Measurements from ENCODE around the gene EPHB1.

EPHB1 gene

DNA sequence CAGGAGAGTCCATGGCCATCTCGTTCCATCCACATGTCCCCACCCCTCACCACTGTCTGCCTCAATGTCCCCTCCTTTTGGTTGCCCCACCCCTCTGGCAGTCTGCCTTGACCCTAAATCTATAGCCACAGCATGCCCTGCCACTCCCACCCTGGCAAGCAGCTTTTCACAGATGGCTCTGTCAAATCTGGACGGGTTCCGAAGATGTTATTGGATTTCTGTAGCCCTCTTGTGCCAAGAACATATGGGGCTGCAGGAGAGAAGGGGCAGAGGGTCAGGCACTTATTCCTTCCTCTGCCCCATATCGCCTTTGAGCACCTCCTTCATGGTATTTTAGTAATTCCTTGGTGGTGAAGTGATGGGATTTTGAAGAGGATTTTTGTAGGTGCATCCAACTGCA lies 57.1 kb downstream of the EPHB1 start:
- no peak for DNase-seq

DNA sequence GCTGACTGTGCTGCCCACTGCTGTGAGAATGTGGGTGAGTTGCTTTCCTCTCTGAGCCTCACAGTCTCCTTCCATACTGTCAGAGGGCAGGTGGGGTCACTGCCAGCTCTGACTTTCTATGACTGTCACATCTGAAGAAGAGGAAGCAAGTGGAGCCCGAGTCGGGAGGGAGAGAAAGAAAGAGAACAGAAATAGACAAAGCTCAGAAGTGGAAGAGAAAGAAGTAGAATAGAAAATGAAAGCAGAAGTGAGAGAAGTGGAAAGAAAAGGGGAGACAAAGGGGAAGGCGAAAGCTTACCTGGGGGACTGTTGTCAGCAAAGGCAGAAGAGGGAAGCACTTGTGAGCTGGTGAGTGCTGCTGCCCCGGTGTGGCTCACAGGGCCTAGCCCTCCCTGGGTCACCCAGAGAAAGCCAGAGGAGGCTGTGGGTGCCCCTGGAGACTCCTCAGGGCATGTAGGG lies 57.9 kb downstream of the EPHB1 start:
- peak; percentile 32 to 67 (median 58) for DNase-seq

DNA sequence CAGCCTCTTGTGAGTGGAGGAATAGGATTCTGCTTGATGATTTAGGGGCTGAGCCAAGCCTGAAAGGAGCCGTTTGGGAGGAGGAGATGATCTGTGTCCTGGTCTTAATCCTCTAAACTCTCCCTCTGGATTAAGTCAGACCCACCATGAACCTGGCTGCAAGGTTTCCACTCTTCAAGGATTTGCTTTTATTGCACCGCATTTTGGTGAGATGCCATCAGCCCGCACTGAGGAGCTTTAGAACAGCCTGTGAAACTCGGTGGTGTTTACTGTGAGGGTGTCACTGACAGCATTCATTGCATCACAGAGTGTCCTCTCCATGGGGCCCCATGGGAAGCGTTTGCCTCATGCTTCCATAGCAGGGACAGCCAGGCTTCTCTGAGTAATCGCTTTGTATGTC lies 59.2 kb downstream of the EPHB1 start:
- peak; percentile 7 to 27 (median 21) for DNase-seq

DNA sequence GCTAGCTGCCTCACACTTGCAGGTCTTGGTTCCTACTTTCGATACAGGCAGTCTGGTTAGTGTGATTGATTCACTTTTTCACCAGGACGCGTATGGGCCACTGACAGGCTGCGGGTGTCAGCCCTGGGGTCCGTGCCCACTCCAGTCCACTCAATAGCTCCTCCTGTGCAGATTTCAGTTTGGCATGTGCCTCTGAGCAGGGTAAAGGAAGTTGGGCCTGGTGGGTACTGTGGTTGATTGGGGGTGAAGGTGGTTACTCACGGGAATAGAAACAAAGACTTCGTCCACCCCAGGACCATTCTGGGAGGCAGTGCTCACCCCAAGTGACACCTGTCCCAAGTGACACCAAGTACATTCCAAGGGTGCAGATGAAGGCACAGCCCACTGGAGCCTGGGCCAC lies 62.3 kb downstream of the EPHB1 start:
- DNase-seq = no peak

DNA sequence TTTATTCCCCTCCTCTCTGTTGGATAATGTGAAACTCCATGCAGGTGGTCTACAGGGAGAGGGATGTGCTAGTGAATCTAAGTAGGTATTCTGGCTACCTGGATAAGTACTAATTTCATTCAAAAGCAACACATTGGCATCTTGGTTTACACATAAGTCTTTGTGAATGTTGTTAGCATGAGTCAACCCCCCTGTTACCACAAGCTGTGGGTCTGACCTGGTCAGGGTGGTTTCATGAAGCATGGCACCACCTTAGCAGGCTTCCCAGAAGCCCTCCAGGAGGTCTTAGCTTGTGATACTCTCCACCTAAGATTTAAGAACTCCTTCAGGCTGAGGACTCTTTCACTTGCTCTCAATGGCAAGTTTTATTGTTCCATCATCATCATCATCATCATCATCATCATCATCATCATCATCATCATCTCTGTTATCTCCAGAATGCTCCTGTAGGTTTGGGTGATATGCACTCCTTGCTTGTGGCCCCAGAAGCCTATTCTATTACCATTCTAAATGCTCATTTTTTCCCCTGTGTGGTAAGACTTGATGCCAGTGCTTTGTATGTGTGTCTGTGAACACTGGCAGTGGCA lies 62.8 kb downstream of the EPHB1 start:
- no peak for DNase-seq

DNA sequence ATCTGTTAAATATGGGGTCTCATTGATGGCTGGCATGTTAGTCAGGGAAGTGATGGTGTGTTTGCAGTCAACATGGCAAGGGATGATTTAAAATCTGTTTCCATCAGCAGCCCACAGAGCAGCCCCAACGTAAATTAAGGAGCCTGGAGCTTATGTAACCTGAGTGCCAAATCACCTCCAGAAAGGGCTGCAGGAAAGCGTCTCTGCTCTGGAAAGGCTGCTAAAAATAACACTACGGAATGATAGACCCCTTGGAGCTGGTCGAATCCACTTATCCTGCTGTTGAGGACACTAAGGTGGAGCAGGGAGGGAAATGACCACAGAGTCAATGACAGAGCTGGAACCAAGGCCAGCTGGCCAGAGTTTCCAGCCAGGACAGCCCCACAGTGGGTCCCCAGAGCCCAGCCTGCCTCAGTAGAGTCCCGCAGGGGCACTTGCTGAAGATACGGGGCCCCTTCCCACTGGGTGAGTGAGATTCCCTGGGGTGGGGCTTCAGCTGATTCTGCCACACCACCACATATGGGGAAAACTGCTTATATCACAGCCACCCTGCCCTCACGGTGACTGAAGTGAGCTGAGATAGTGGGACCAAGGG lies 63.5 kb downstream of the EPHB1 start:
- DNase-seq = no peak

DNA sequence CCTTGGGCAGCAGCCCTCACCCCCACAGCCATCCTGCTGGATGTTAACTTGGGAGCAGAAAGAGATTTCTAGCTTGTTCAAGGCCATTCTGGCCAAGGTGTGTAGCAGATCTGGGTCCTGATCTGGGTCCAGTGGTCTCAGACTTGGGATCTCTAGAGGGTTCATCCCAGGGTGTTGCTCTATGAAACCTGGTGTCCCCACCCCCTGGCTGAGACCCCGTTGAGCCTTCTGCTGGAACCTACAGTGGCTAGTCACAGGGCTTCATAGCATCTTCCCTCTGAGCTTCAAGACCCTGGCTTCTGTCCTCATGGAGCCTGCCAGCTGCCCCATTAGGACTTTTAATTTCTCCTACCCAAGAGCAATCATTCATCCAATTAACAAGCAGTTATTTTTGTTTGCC lies 64.3 kb downstream of the EPHB1 start:
- DNase-seq = no peak

DNA sequence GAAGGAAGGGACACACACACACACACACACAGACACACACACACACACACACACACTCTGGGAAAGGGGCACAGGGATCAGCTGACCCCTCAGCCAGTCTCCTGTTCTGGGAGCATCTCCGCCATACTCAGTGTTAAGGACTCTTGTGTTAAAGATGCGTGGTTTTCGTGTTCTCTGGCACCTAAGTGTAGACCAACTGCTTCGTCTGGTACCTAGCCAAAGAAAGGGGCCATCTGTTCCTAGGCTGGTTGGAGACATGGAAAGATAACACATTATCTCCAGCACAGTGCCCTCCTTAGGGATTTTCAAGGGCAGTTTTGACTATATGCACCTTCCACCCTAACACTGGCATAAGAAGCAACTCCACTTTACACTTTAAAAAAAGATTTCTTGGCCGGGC lies 65.1 kb downstream of the EPHB1 start:
- DNase-seq = no peak

DNA sequence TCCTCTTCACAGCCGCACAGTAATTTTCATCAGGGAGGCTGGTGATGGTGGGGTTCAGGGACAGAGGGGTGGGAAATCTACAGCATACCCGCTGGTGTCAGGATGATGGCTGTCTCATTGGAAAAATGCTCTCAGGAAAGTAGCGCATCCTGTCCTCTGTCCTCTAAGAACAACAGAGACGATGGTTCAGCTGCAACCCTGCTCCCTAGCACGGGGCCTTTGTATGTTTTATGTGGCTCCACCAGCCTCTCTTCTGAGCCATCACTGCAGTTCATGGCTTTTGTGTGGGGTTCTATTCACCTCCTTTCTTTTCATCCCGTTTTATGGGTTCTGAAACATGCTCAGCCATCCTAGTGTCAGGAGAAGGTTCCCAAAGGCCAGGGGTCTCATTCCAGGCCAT lies 68.9 kb downstream of the EPHB1 start:
- DNase-seq = no peak

DNA sequence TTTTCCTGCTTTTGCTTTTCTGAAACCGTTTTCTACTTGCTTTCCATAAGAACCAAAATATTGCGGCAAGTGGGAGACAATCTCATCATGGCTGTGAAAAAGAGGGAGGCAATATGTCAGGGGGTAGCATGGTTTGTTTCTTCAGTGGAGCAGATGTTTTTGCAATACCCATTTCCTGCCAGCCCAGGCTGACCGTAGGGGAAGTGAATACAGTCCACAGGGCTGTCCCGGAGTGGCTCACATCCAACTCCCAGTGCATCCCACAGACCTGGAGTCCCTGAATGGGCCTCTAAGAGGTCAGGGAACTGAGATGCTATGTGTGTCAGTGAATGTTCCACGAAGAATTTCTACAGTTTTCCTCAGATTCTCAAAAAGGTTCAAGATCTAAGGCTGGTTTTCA lies 69.6 kb downstream of the EPHB1 start:
- peak; percentile 60 to 73 (median 70) for DNase-seq

DNA sequence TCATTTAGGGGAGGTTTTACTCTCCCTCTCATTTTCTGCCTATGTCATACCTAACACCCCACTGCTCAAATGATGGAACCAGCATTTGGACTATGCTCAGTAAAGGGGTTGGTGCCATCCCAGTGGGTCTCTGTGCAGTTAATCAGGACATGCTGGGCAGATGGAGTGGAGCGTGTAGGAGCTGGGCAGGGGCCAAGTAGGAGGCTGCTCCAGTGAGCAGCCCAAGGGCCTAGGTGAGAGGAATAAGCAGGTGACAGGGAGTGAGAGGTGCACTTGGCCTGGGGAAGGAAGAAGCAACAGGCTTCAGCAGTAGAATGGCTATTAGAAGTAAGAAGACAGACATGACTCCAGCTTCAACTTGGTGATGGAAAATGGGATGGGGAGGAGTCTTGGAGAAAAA lies 72.2 kb downstream of the EPHB1 start:
- no peak for DNase-seq

DNA sequence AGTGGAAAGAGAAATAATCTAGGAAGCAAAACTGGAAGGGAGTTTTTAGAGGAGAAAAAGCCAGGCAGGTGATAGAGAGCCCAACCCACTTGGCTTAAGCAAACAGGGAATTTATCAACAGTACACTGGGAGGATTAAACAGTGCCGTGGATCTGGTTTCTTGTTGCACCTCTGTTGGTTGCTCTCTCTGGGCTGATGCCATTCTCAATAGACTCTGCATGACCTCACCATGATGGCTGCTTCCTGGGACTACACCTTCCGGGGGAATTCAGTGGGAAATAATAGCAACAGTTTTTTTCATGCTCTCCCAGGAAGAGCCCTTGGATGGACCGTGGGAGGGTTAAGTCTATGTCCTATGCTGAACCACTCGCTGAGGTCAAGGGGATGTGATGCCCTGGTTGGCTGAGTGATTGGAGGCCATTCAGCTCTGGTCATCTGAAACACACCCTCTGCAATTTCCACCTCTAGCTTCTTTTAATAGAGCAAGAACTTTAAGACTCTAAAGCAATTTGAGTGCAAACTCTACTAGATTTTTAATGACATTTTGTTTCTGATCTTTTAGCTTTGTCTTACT lies 74.2 kb downstream of the EPHB1 start:
- DNase-seq = no peak

DNA sequence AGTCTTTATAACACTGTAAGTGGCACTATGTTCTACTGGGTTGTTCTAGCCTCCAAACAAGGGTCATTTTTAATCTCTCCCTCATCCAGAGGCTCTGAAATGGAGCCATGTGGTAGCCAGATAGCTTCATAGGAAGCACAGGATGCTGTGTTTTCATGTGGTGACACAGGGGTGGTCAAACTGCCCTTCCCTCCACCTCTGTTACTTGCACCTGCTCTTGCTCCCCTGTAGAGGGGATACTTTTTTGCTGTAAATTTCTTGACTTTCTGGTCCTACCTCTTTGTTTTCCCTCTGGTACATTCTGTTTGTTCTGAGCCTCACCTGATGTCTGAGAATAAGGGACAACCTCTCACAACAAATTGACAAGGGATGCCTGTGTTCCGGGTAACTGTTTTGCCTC lies 76.8 kb downstream of the EPHB1 start:
- no peak for DNase-seq

DNA sequence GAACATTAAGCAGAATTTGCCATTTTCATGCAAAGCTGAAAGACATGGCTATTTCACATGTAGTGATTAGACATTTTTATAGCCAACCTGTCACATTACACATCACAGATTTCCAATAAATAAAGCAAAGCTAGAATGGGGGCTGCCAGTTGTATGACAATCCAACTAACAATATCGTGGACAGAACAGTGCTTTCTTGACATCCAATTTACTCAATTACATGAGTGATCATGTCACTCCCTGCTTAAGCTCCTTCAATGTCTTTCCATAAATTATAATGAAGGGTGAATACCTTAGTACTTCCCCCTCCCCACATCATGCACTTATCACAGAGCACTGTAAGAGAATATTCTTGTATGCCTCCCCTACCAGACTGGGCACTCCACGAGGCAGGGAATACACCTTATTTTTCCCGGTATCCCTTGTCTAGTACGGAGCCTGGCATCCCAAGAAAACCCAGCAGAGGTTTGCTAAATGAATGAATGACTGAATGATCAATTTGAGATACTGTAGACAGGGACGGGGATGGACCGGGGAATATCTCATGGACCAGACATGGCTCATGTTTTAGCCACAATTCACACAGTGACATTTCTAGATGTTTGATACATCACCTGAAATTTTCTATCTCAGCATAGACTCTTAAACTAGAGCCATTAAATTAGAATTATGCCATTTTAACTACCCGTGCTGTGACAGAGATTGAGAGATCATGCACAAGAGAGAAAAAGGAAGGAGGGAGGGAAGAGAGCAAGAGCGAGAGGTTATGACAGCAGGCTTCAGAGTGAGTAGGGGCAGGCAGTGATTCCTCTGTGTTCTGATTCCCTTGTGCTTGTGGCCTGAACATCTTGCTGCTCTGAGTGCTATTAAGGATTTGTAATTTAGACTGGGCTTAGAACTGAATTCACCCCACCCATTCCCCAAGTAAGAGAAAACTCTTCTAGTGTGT lies 77.7 kb downstream of the EPHB1 start:
- no peak for DNase-seq

DNA sequence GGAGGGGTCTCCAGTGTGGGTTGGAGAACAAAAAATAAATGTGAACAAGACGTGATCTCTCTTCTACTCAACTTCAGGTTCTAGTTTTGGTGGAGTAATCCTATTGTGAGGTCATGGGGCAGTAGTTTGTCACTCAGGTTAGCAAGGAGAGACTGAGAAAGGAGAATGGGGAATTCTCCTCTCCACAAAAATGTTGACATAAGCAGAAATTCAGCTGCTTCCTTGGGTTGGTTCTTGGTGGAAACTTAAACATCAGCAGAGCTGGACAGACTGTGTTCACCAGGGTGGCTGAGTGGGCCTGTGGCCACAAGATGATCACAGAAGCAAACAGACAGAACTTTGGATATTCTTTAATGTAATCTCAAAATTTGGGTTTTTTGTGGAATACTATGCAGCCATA lies 78.7 kb downstream of the EPHB1 start:
- no peak for DNase-seq

DNA sequence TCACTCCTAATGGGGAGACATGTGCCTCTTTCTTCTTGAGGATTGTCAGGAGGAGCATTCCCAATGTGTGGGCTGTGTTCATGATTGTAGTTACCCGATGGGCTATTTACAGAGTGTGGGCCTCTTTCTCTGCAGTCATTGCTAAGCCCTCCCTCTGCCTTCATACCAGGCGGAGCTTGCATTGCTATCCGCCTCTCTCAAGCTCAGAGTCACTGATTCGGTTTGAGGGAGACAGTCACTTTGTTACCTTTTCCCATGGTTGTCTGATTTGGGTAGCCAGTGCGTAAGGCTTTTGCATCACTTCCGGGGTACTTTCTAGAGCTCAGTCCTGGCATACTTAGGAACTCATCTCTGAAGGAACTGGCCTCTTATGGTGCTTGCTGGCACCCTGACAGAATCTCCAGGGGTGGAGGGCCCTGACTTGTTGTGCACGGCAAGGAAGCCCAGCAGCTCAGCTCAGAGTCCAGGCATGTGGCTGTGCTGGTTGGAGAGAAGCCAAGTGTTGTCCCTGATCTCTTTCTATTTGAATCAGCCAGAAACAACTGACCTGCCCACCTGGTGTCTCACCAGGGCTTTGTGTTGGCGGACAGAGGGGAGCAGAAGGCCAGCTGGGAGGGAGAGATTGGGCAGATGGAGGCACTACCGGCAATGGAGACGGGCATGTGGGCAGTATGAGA lies 79.8 kb downstream of the EPHB1 start:
- no peak for DNase-seq

DNA sequence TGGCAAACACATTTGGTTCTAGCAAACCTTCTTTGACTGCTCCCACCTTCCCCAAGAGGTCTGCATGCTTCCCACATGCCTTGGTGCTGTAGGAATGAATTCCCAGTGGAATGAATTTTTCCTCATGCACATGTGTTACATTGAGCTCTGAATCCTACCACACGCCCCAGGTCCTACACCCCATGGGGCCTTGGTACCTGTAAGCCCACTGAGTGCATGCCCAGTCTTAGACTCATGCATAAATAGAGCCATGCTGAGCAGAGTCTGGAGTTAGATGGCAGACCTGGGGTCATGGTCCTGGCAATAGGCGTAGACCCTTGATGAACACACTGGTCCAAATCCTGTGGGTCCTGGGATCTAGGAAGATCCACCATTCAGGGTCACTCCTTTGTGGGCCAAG lies 81.8 kb downstream of the EPHB1 start:
- no peak for DNase-seq

DNA sequence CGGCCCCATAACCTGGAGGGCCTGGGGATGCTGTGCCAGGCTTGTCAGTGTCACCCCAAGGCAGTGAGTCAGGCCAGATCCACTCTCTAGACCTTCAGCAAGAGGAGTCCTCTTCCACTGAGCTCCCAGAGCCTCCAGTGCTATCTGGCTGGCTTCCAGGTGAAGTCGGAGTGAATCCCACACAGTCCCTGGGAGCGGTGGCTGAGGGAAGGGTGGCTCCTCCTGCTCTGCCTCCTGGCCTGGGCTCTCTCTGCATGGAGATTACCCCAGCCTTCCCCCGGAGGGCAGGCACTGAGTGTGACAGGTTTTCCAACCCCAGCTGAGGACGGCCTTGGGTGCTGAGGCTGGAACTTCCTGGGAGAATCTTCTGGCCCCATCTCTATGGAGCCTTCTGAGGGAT lies 82.7 kb downstream of the EPHB1 start:
- DNase-seq = no peak

DNA sequence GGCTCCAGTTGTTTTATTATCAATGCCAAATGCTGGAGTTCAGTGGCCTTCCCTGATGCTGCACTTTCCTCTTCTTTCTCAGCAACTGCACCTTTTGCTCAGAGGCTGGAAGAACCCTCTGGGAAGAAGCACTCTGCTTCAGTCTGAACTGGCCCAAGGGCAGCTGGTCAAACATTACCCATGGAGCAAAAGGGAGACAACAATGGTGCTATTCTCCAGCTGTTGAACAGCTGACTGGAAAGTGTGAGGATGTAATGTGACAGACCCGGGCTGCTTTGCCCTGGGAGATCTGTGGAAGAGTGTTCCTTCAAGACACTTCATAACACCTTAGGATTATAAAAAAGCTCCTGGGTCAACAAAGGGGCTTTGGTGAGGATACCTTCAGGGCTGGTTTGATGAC lies 84.9 kb downstream of the EPHB1 start:
- no peak for DNase-seq

DNA sequence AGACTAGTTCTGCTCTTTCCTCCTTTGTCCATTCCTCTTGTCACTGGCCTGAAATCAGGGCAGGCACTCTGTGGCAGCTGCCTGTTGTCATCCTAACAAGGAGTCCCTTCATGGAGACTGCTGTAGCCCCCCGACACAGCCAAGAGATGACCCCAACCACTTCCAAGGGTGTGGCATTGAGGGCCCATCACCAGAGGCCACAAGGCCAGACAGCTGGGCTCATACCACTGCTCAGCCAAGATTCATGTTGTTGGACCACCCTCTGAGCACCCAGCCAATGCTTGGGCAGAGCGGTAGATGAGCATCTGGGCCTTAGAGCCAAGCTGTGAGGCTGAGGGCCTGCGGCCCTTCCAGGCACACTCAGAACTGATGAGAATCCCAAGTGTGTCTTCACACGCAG lies 85.4 kb downstream of the EPHB1 start:
- DNase-seq = no peak

DNA sequence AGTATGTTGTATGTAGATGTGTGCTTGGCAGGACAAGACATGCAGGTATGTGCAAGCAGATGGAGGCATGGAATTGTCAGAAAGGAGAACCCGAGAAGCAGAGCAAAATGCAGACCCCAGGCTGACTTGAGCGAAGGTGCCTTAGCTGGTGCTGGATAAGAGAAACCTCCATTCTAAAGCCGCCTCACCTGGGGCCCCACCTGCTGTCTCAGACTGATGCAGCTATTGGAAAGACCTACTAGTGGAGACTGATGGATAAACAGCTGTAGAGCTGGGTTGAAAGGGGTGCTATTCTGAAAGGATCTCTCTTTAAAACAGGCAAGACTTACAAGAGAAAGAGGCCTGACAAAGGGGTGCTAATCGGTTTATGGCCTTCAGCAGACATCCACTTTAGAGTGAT lies 86.2 kb downstream of the EPHB1 start:
- no peak for DNase-seq

DNA sequence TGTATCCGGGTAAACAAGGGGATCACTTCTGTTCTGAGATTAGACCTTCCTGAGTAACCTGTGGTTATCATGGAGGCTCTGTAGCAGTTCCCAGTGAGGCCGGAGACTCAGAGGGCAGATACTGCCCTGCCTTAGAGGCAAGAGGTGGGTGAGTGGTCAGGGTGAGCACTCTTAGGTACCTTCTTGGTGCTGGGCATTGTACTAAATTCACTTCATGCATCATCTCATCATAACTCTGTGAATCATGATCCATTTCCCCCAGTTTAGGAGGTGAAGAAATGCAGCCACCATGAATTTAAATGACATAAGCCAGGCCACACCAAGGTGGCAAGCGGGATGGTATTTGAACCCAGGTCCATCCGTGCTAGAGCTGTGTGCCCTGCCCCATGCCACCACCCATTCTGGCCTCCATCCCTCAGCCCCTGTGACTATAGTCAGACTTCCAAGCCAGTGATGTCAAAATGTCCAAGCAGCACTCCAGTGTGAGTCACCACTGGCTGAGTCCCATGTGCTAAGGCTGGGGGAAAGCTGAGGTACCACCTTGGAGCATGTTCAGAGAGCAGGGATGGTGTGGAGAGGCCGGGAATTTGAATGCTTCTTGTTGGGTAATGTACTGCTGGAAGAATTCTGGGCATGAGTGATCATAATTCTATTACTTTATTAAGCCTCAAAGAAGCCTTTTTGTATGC lies 88.8 kb downstream of the EPHB1 start:
- no peak for DNase-seq

All from suppressor macrophage (primary cell).